ENCODE measurements around the gene NFIA.
"Not testable (repeated sequence)": the region's sequence is repeated elsewhere in the genome, so short reads cannot be mapped to it uniquely, and the experiment has no call there.

Gene NFIA

DNA sequence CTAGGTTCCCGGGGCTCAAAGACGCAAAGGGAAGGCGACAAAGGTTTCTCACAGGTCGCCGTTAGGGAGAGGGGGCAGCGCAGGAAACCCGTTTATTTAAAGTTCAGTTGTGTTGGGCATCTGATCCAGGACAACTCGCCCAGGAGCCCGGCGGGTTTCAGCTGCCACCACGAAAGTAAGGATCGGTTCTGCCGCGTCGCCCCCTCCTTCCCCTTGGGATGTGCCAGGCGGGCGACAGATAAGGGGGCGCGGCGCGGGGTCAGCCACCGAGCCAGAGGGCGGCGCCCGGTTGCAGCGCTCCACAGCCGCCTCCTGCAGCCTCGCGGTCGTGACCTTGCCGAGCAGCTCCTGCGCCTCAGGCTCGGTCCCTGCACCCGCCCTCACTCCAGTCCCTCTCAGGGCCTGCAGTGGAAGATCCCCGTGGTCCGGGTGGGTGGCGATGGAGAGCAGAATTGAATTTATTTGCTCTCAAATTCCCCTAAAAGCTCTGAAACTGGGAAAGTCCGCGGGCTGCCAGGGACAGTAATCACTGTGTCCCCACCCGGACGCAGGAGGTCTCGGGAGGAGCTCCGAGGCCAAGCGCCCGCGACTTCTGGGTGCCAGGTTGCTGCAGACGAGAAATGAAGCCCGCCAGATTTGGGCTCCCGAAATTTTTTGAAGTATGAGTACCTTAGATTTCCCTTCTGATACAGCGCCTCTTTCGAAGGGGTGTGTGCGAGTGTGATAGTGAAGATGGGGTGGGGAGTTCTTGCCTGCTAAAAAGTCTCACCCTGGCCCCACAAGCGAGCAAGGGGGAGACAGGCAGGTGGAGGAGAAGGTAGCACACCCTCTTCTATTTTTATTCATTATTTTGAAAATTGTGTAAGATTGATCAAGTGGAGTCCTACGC is 28.4 kb upstream of the NFIA start:
- H3K4me3 ChIP-seq (ENCODE audit: low read length): peak overlapping the region; percentile 33
- DNase-seq (ENCODE audit: low read depth): no peak
- TF ChIP-seq, protein P1, sequence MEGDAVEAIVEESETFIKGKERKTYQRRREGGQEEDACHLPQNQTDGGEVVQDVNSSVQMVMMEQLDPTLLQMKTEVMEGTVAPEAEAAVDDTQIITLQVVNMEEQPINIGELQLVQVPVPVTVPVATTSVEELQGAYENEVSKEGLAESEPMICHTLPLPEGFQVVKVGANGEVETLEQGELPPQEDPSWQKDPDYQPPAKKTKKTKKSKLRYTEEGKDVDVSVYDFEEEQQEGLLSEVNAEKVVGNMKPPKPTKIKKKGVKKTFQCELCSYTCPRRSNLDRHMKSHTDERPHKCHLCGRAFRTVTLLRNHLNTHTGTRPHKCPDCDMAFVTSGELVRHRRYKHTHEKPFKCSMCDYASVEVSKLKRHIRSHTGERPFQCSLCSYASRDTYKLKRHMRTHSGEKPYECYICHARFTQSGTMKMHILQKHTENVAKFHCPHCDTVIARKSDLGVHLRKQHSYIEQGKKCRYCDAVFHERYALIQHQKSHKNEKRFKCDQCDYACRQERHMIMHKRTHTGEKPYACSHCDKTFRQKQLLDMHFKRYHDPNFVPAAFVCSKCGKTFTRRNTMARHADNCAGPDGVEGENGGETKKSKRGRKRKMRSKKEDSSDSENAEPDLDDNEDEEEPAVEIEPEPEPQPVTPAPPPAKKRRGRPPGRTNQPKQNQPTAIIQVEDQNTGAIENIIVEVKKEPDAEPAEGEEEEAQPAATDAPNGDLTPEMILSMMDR (conservative IDR thresholded peaks at IDR 0.05; ENCODE audit: low read length): no peak

DNA sequence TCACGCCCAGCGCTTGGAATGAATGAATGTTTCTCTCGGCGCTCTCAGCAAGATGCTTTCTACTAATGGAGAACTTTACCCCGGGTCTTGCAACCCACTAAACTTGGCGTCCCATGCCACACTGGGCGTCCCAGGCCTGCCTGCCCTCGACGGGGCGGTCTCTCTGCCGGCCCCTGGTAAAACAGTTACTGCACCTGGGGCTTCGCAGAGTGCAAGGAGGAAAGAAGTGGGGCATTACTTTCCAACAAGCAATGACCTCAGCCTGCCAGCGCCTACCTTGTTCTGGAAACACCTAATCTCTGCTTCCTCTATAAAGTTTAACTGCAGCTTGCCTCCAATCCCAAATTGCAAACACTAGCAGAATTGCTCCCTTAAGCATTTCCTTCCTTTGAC is 27.8 kb upstream of the NFIA start:
- no peak for DNase-seq (ENCODE audit: low read depth)
- no peak overlapping the region for H3K4me3 ChIP-seq (ENCODE audit: low read length)
- TF ChIP-seq, protein P1 (conservative IDR thresholded peaks at IDR 0.05; ENCODE audit: low read length): no peak

DNA sequence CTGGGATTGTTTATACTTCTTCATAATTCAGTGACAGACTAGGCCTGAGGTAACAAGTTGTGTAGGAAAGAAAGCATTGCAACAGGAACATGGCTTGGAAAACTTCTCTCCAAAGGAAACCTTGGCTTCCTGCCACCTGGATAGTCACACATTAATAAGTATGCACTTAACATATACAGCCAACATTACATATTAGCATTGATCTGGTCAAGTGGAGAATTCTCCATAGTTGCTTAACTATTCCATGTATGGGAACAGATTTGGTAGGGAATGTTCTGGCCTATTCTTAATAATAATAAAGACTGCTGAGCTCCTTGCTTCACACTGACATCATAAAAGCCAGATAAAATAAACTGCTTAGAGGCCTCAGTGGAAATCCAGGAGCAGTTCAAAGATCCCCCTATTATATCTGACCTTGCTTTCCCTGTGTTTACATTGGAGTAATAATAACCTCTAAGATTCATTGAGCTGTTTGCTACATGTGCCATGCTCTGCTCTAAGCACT is 27.2 kb upstream of the NFIA start:
- no peak for DNase-seq (ENCODE audit: low read depth)
- no peak overlapping the region for H3K4me3 ChIP-seq (ENCODE audit: low read length)
- TF ChIP-seq, protein P1 (conservative IDR thresholded peaks at IDR 0.05; ENCODE audit: low read length): no peak

DNA sequence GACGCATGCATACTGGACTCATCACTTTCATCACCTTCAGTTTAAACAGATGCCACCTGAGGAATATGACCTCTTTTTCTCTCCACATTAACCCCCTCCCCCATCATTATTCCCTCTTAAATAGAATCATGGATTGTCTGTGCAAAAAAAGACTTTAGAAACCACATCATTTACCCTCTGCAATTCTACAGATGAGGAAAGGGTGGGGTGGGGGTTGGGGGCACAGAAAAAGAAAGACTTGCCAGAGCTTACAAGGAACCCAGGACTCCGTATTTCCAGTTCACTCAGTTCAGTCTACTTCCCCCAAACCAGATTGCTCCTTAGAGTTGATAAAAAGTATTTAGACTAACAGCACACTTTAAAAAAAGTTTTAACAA is 26.2 kb upstream of the NFIA start:
- H3K4me3 ChIP-seq (ENCODE audit: low read length): no peak overlapping the region
- TF ChIP-seq, protein P1 (conservative IDR thresholded peaks at IDR 0.05; ENCODE audit: low read length): no peak
- no peak for DNase-seq (ENCODE audit: low read depth)

DNA sequence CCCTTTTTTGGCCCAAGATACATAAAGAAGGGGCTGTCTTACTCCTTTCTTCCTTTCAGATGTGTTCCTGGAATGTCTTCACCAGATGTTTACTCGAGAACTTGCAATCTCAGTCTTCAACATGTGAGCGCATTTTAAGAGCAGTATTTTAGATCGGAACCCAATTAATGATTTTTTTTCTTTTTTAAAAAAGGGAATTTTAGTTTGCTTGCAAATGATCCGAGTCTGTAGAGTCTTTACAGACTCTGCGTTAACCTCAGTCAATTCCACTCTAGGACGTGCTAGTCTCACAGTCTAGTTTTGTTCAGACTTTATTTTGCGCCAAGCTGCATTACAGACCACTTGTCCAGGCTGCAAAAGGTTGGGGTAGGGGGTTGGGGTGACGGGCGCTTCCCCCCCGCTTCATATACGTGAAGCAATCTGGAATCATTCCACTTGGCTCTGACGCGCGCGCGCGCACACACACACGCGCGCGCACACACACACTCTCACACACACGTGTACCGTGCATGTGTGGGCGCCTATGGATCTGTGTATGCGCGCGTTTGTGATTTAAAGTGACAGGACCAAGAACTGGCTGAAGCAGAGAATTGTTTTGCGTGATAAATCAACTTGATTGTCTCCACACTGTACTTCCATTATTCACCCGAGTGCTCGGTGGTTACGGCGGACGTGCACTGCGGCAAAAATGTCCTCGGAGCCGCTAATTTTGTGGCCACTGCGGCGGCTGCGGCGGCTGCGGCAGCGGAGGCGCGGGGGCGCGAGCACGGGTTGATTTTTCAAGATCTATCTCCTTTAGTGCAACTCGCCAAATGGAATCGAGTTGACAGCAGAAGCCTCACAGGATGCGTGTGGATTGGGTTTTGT is 25.6 kb upstream of the NFIA start:
- TF ChIP-seq, protein P1 (conservative IDR thresholded peaks at IDR 0.05; ENCODE audit: low read length): no peak
- H3K4me3 ChIP-seq (ENCODE audit: low read length): peak overlapping the region; percentile 63
- peak; percentile 28 for DNase-seq (ENCODE audit: low read depth)

DNA sequence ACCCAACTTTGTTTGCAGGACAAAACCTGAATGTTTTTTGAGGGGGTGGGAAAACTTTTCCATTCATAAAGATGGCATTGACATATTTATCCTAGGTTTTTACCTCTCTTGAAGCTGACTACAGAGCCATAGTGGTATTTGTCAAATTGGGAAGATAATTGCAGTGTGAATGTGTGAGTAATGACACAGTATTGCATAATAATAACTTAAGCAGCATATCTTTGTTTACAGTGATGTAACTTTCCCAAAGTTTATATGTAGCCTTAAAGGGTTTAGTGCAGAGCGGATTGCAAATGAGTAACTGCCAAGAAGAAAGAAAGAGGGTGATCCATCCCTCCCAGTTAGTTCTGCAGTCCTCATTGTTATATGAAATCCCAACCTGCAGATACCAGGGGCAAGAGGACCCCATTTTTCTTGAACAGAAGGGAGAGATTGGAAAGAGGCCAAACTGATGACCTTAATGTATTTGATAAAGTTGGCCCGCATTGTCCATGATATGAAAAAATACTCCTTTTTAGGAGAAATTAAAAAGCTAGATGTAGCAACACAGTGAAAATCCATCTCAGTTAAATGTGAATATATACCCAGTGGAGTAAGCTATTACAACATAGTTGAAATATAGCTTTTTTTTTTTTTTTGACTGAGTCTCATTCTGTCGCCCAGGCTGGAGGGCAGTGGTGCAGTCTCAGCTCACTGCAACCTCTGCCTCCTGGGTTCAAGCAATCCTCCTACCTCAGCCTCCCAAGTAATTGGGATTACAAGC is 23.7 kb upstream of the NFIA start:
- peak; percentile 23 for DNase-seq (ENCODE audit: low read depth)
- TF ChIP-seq, protein P1 (conservative IDR thresholded peaks at IDR 0.05; ENCODE audit: low read length): no peak
- no peak overlapping the region for H3K4me3 ChIP-seq (ENCODE audit: low read length)

DNA sequence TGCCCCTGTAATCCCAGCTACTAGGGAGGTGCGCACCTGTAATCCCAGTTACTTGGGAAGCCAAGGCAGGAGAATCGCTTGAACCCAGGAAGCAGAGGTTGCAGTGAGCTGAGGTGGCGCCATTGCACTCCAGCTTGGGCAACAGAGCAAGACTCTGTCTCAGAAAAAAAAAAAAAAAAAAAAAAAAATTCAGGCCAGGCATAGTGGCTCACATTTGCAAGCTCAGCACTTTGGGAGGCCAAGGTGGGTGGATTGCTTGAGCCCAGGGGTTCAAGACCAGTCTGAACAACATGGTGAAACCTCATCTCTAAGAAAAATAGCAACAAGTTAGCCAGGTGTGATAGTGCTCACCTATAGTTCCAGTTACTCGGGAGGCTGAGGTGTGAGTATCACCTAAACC is 20.8 kb upstream of the NFIA start:
- H3K4me3 ChIP-seq (ENCODE audit: low read length): not testable (repeated sequence)

More for the DNA sequence above, 20.8 kb upstream of the NFIA start:
- DNase-seq (ENCODE audit: low read depth): not testable (repeated sequence)

All from AG10803 (cell line).